Spleen (tissue), 7 donors: ENCODE results near the gene PRKCB.

ENCODE experiments used
- POLR2A ChIP-seq, 3 donors: fragments of 450-650 bp; IDR thresholded peaks; one replicate each; pipeline ENCODE4 v1.5.1; 2017; ENCODE audit warnings: antibody characterized with exemption in 3 of 3, mild to moderate bottlenecking in 1 of 3
- TF ChIP-seq, protein P1 (sequence below), 11 experiments: fragments of 200-600 bp in 7 of 11; fragments of 450-650 bp in 4 of 11; sonication (generic) in 4 of 11; IDR thresholded peaks in 8 of 11; conservative IDR thresholded peaks in 3 of 11; 1 replicate in 7 of 11; 2 replicates in 4 of 11; pipeline versions ENCODE4 v1.4.0 to v1.8.0; 2016 to 2021; ENCODE audit warnings: antibody characterized with exemption in 11 of 11, inconsistent platforms in 4 of 11, mild to moderate bottlenecking in 1 of 11
- donor health status: DM: no; HTN: no; CAD: no; lungs with moderate emphysema.
- donor health status: DM: no; HTN: no; CAD: no.
- donor health status: DM: no; HTN: no; CAD: no.

- TF ChIP-seq, protein P1, sequence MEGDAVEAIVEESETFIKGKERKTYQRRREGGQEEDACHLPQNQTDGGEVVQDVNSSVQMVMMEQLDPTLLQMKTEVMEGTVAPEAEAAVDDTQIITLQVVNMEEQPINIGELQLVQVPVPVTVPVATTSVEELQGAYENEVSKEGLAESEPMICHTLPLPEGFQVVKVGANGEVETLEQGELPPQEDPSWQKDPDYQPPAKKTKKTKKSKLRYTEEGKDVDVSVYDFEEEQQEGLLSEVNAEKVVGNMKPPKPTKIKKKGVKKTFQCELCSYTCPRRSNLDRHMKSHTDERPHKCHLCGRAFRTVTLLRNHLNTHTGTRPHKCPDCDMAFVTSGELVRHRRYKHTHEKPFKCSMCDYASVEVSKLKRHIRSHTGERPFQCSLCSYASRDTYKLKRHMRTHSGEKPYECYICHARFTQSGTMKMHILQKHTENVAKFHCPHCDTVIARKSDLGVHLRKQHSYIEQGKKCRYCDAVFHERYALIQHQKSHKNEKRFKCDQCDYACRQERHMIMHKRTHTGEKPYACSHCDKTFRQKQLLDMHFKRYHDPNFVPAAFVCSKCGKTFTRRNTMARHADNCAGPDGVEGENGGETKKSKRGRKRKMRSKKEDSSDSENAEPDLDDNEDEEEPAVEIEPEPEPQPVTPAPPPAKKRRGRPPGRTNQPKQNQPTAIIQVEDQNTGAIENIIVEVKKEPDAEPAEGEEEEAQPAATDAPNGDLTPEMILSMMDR (IDR thresholded peaks at IDR 0.05 in 8 of 11, conservative IDR thresholded peaks at IDR 0.05 in 3 of 11), result no peak
- no peak for TF ChIP-seq POLR2A (IDR thresholded peaks at IDR 0.05)
Measured at GRCh38 chr16:23987443-23987842, 151.7 kb downstream of the PRKCB start.
